GM20000 (cell line): ENCODE data around the gene SFMBT2.
"Not testable (repeated sequence)": the region's sequence is repeated elsewhere in the genome, so short reads cannot be mapped to it uniquely, and the experiment has no call there.

Experiments
- DNase-seq: peaks from one replicate; pipeline ENCODE4 v3.0.0; 2012; ENCODE audit warnings: low spot score
- CTCF ChIP-seq: IDR thresholded peaks from 2 replicates; pipeline ENCODE4 v1.5.1; 2012; ENCODE audit warnings: mild to moderate bottlenecking, control low read depth; ENCODE audit errors: extremely low read depth, missing control alignments

The SFMBT2 gene

GRCh38 chr10:7302930-7303557 is 107.8 kb downstream of the SFMBT2 start:
- DNase-seq: no peak
- no peak for TF ChIP-seq CTCF

GRCh38 chr10:7302392-7302906 is 108.4 kb downstream of the SFMBT2 start:
- no peak for TF ChIP-seq CTCF
- no peak for DNase-seq

GRCh38 chr10:7301006-7301778 is 109.6 kb downstream of the SFMBT2 start:
- no peak for TF ChIP-seq CTCF
- no peak for DNase-seq

GRCh38 chr10:7300384-7300971 is 110.4 kb downstream of the SFMBT2 start:
- DNase-seq: no peak
- TF ChIP-seq CTCF: no peak

- DNase-seq: not testable (repeated sequence)
These were observed 111.1 kb downstream of the SFMBT2 start for GRCh38 chr10:7299601-7300325.

GRCh38 chr10:7298495-7298894 is 112.3 kb downstream of the SFMBT2 start:
- TF ChIP-seq CTCF: no peak

GRCh38 chr10:7297094-7297493 is 113.7 kb downstream of the SFMBT2 start:
- TF ChIP-seq CTCF: no peak
- DNase-seq: no peak

More at GRCh38 chr10:7298495-7298894, 112.3 kb downstream of the SFMBT2 start:
- no peak for DNase-seq
